Thyroid gland (tissue), 4 donors: ENCODE results near the gene B4GAT1. TPM values are rescaled to one million over a fixed set of nuclear protein-coding genes. Genes with fewer than 3 reads are reported as not detected.
A peak's percentile ranks its signal among the peaks of the same experiment; 100 is the strongest.
"Not testable (repeated sequence)": the region's sequence is repeated elsewhere in the genome, so short reads cannot be mapped to it uniquely, and the experiment has no call there.

ENCODE experiments used
- DNase-seq, 2 donors: peaks; one replicate each; pipeline ENCODE4 v3.0.0-alpha.2; 2019
- H3K27ac ChIP-seq, 3 donors: fragments of 200-600 bp; sonication (generic); 1 replicate in 2 of 3; 2 replicates in 1 of 3; pipeline ENCODE4 v1.5.1; 2016 to 2019; ENCODE audit warnings: mild to moderate bottlenecking in 1 of 3, moderate library complexity in 1 of 3
- H3K27me3 ChIP-seq: fragments of 200-600 bp; sonication (generic); one replicate; pipeline ENCODE4 v1.5.1; 2019
- H3K36me3 ChIP-seq, 2 donors: fragments of 200-600 bp; sonication (generic); one replicate each; pipeline ENCODE4 v1.5.1; 2016 to 2019
- H3K4me1 ChIP-seq, 2 donors: fragments of 200-600 bp; sonication (generic); one replicate each; pipeline ENCODE4 v1.5.1; 2017 to 2019
- H3K4me3 ChIP-seq, 3 donors: fragments of 200-600 bp; sonication (generic); replicated peaks in 1 of 3; 1 replicate in 2 of 3; 2 replicates in 1 of 3; pipeline ENCODE4 v1.5.1; 2016; ENCODE audit warnings: mild to moderate bottlenecking in 1 of 3
- H3K9me3 ChIP-seq: fragments of 200-600 bp; sonication (generic); one replicate; pipeline ENCODE4 v1.5.1; 2017
- CTCF ChIP-seq, 6 experiments: fragments of 200-600 bp in 3 of 6; fragments of 450-650 bp in 3 of 6; sonication (generic) in 3 of 6; IDR thresholded peaks; one replicate each; pipeline ENCODE4 v1.5.1; 2016 to 2019; ENCODE audit warnings: antibody characterized with exemption in 6 of 6, mild to moderate bottlenecking in 2 of 6, inconsistent platforms in 1 of 6, moderate library complexity in 1 of 6
- POLR2A ChIP-seq, 2 donors: fragments of 450-650 bp; IDR thresholded peaks; one replicate each; pipeline ENCODE4 v1.6.1; 2017; ENCODE audit warnings: antibody characterized with exemption in 2 of 2, mild to moderate bottlenecking in 2 of 2, moderate library complexity in 1 of 2
- WGBS, 2 donors: methylation state at CpG; one replicate each; pipeline ENCODE4 v1.1.5; 2017; 5-methylcytosine and 5-hydroxymethylcytosine counted together
- intact Hi-C: fragments of 100-400 bp; cut with DNase I; formaldehyde crosslinking; loops from one replicate; pipeline ENCODE4 v1.15.1; 2023
- total RNA-seq, 4 donors: library from RNA; depleted of rRNA; stranded (reverse); fragments of >200 nt; gene quantifications; one replicate each; pipeline ENCODE4 v1.2.3, GENCODE V29; 2016

B4GAT1 gene
- total RNA-seq, 4 donors from 2014 or later = 41.1 to 67.2 (median 49.5) TPM

GRCh38 chr11:66386171-66387069 lies 39.0 kb upstream of the B4GAT1 start:
- DNase-seq = peak; percentile 91 to 93
- Histone ChIP-seq H3K4me1 (peaks cover 0 to 7% of the 10 kb centered on the region in 2 donors), H3K4me3 (no peak overlapping the region), H3K27me3 (no peaks in the 10 kb centered on the region), H3K36me3 (no peaks in the 10 kb centered on the region), H3K9me3 (no peaks in the 10 kb centered on the region), H3K27ac (no peak overlapping the region)
- TF ChIP-seq POLR2A (IDR thresholded peaks at IDR 0.05) (no peak), CTCF (IDR thresholded peaks at IDR 0.05) (peak; percentile 79 to 97 (median 87))
- WGBS, 2 donors = 16 to 18% methylated on average over 20 of the region's 20 CpGs
- intact Hi-C loops = no loop called here

- H3K4me1 ChIP-seq, H3K9me3 ChIP-seq, intact Hi-C loops, H3K4me3 ChIP-seq, DNase-seq, H3K36me3 ChIP-seq, H3K27ac ChIP-seq, H3K27me3 ChIP-seq: not testable (repeated sequence)
- 85 to 88% methylated on average over 13 of the region's 13 CpGs for WGBS, 2 donors
Observed at GRCh38 chr11:66384316-66384715, 36.9 kb upstream of the B4GAT1 start.

- H3K36me3 ChIP-seq, H3K4me1 ChIP-seq, H3K27me3 ChIP-seq, H3K9me3 ChIP-seq, intact Hi-C loops, H3K27ac ChIP-seq, H3K4me3 ChIP-seq: not testable (repeated sequence)
- DNase-seq = peak; percentile 55 to 63
- 10% methylated on average over 7 of the region's 7 CpGs for WGBS, 2 donors
Observed at GRCh38 chr11:66380264-66380663, 32.8 kb upstream of the B4GAT1 start.

- H3K27ac ChIP-seq, H3K4me3 ChIP-seq, intact Hi-C loops, H3K36me3 ChIP-seq, H3K27me3 ChIP-seq, H3K9me3 ChIP-seq, H3K4me1 ChIP-seq, DNase-seq: not testable (repeated sequence)
- WGBS, 2 donors = 79 to 87% methylated on average over 9 of the region's 9 CpGs
Observed at GRCh38 chr11:66373690-66374287, 26.4 kb upstream of the B4GAT1 start.

GRCh38 chr11:66373265-66373664 lies 25.8 kb upstream of the B4GAT1 start:
- H3K27me3 ChIP-seq = no peaks in the 10 kb centered on the region
- no peaks in the 10 kb centered on the region for H3K36me3 ChIP-seq
- no peaks in the 10 kb centered on the region for H3K9me3 ChIP-seq
- no peak overlapping the region for H3K27ac ChIP-seq
- H3K4me1 ChIP-seq = peaks cover 6 to 8% of the 10 kb centered on the region in 2 donors
- TF ChIP-seq CTCF (IDR thresholded peaks at IDR 0.05) (no peak), POLR2A (IDR thresholded peaks at IDR 0.05) (no peak)
- DNase-seq = peak; percentile 16 to 26
- no peak overlapping the region for H3K4me3 ChIP-seq
- intact Hi-C loops = no loop called here
- WGBS, 2 donors = 68 to 74% methylated on average over 5 of the region's 5 CpGs

GRCh38 chr11:66371627-66372415 lies 24.4 kb upstream of the B4GAT1 start, which contains the start of gene SLC29A2:
SLC29A2 (minus strand) TSS chr11:66371760; CDS start chr11:66371591, 169 bp downstream.
- no peaks in the 10 kb centered on the region for H3K36me3 ChIP-seq
- H3K4me1 ChIP-seq = peaks cover 6 to 8% of the 10 kb centered on the region in 2 donors
- no peaks in the 10 kb centered on the region for H3K9me3 ChIP-seq
- peak in 1 of 6 experiments; percentile 2 for TF ChIP-seq CTCF (IDR thresholded peaks at IDR 0.05)
- peak in 1 of 2 donors; percentile 45 for TF ChIP-seq POLR2A (IDR thresholded peaks at IDR 0.05)
- DNase-seq = peak; percentile 93
- intact Hi-C loops = no loop called here
- H3K27ac ChIP-seq = peak within 1 kb of the TSS; percentile 48 to 90 (median 74)
- WGBS, 2 donors = 0 to 3% methylated on average over 21 to 23 of the region's 72 CpGs
- H3K27me3 ChIP-seq = no peaks in the 10 kb centered on the region
- H3K4me3 ChIP-seq = peak within 1 kb of the TSS; percentile 51 to 82 (median 72)
